NCI-H2196 treated with DMSO at 0.1 percent for 48 hours (cell line): ENCODE results near the gene ZNF329.

Experiments
- DNase-seq: peaks from one replicate; lab custom pipeline; 2025; ENCODE audit not compliant: unreplicated experiment; lab: John Stamatoyannopoulos, UW

The ZNF329 gene

DNA sequence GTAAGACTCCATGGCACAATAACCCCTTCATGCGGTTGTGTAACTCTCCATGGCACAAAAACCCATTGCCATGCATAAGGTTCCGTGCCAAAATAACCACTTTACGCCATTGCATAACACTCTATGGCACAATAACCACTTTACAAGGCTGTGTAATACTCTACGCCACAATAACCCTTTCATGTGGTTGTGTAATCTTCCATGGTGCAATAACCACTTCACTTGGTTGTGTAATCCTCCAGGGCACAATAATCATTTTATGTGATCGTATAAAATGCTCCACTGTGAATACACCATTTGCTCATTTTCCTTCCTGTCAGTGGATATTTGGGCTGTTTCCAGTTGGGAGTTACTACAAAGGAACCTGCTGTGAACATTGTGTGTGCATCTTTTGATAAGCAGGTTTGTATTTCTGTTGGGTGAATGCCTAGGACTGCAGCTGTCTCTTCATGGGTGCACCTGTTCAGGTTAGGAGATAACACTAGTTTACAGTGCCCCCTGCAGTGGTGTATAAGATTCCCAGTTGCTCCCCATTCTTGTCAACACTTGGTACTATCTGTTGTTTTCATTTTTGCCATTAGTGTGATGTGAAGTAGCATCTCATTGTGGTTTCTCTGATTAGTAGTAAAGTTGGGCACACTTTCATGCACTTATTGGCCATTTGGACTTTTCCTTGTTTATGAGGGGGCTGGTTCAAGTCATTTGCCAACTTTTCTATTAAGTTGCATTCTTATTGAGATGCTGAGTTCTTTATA, 31.4 kb downstream of the ZNF329 start:
- no peak for DNase-seq

DNA sequence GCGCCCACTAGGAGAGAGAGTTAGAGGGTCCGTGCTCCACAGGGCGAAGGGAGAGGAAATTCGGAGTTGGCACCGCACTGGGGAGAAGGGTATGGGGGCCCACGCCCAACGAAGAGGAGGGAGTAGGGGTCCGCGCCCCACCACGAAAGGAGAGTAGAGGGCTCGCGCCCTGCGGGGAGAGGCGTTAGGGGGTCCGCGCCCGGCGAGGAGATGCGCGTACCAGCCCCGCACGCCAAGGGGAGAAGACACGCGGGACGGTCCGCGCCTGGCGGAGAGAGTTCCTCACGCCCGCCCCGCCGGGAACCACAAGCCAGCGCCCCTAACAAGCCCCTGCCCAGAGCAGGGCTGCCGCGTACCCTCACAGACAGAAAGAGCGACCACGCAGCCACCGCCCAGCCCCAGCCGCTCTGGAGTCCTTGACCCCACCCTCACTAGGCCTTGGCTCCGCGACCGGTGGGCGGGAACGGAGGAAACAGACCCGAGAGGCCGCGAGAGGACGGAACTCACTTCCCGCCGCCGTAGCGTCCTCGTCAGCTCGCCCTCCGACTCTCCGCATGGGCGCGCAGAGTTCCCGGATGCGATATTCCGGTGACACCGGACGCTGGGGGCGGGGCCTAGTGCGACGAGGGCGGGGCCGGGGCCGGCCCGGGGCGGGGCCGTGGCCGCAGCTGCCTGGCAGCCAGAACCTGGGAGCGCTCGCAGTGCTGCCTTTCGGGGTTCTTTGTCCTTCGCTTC, 32.6 kb downstream of the ZNF329 start:
- DNase-seq: no peak

DNA sequence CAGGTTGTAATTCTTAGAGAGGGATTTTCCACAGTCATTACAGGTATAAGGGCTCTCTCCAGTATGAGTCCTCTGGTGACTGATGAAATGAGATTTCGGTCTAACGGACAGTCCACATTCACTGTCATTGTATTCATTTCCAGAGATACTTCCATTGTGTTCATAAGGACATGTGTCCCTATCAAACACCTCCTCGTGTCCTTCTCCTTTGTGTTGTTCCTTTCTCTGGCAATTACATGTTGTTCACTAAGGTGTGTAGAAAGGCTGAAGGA, 42.1 kb downstream of the ZNF329 start:
- no peak for DNase-seq

DNA sequence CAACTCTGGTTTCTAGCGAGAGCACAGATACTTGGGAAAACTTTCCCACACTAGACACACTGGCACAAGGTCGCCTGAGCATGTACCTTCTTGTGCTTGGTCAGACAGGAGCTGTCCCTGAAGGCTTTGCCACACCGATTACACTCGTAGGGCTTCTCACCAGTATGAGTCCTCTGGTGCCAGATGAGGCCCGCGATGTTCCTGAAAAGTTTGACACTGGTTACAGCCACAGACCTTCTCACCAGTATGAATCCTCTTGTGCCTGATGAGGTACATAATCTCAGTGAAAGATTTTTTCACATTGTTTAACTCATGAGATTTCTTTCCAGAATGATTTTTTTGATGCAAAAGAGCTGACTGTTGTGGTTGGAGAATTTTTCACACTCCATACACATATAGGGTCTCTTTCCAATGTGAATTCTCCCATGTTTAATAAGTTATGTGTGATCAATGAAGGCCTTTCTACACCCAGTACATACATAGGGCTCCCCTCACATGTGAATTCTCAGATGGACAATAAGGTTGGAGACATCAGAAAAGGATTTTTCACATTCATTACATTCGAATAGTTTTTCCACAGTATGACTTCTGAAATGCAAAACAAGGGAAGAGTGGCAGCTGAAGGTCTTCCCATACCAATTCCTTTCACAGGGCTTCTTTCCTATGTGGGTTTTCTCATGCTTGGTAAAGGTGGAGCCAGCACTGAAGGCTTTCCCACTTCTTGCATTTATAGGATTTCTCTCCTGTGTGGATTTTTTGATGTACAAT, 42.6 kb downstream of the ZNF329 start:
- no peak for DNase-seq

DNA sequence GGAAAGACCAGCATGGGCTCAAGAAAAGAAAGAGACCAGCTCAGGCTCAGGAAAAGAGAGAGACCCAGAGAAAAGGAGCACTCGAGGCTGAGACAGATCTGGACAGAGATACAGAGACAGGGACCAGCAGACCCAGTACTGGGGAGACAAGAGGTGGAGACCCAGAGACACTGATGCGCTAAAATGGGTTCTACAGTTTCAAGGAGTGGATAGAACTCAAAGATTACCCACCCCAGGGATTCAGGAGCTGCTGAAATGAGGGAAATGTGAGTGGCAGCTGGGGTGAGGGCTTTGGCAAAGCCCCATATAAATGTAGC, 51.9 kb downstream of the ZNF329 start:
- DNase-seq: no peak

DNA sequence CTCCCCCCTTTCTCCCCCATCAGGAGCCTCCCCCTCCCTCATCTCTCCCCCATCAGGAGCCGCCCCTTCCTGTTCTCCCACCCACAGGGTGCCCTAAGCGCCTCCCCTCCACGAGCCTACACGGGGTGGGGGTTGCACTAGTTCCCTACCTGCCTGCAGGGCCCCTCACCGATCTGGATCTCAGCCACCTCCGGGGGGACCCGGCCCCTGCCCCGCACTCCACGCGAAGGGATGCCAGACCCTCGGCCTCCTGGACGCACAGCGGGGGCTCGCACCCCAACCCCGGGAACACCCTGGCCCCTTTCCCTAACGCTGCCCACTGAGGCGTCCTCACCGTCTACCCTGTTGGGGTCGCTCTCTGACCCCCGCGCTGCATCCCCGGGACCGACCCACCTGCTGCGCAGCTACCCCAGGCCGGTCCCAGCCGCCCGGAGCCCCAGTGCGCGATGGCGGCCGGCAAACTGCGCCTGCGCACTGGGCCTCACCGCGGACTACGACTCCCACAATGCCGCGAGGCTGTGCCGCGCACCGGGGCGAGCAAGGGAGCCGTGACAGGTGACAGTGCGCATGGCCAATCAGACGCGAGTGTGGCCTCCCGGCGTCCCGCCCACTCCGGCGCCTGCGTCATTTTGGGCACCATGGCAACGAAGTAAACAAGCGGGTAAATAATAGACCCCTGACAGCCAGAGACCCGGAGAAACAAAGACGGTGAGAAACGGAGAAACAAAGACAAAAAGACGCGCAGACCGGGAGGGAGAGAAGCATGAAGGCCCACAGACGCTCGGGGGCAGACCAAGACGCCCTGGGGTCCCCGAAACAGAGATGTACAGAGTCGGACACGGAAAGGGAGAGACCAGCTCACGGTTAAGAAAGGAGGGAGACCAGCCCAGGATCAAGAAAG, 52.6 kb downstream of the ZNF329 start, which contains the start of gene ZSCAN18:
Gene ZSCAN18 (minus strand): TSS at position 451 of the 901 bp plus-strand sequence. CDS start 7,964 bp downstream, outside the sequence.
- DNase-seq: peak; percentile 73

DNA sequence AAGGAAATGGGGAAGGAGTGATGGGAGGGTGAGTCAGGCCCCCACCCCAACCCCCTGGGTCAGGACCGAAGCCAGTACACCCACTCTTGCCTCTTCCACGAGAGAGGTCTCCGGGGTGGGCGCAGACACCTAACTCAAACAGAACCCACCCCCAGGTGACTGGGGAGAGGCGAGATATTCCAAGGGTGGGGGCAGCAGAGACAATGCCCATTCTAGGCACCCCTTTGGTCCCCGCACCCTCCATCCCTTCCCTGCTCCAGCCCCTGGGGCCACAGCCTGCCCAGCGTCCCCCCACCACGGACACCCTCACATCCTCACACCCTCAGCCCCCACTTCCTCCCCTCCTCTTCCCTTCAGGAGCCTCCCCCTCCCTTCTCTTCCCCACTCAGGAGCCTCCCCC, 53.2 kb downstream of the ZNF329 start:
- no peak for DNase-seq

DNA sequence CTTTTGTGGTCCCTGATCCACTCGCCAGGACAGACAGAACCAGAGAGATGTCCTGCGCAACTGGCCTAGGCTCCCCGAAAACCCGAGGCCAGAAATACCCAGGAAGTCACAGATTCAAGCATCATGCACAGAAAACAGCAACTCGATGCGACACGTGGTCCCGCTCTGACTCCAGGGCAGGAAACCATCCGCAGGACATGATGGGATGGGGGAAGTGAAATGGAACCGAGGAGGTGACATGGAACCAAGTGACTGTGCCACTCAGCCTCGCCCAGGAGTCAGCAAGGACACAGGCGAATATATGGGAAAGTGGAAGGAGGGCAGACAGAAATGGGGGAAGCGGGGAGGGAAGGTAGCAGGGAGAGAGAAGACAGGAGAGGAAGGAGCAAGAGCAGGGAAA, 53.7 kb downstream of the ZNF329 start:
- no peak for DNase-seq

DNA sequence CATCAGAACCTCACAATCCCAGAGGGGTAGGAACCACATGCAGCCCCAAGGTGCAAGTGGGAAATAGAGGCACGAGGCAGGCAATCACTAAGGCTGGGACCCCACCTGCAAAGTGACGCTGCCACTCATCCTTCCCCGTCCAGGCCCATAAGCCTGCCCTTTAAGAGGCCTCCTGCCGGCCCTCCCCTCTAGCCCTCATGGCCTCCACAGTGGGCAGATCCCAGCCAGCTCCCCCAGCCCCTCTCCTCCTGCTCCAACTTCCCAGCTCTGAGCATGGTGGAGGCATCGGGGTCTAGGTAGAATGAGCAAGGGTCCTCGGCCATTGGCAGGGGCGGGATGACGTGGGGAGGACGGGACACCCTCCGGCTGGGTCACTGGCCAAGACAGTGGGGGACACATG, 55.3 kb downstream of the ZNF329 start:
- DNase-seq: no peak

DNA sequence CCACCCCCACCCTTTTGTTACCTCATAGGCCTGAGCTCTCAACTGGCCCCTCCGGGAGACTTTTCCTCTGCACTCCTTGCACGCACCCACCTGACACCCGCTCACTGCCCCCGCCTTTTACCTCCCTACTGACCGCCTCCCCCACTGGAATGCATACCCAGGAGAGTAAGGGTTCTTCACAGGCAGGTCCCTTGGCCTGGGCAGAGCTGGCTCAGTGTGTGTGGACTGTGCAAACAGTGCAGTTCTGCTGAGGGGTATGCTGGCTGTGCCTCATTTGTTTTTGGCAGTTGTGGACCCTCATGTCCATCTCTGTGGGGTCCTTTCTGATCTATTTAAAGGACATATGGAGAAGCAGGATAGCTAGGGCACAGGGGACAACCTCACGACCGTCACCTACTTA, 57.5 kb downstream of the ZNF329 start:
- DNase-seq: no peak

DNA sequence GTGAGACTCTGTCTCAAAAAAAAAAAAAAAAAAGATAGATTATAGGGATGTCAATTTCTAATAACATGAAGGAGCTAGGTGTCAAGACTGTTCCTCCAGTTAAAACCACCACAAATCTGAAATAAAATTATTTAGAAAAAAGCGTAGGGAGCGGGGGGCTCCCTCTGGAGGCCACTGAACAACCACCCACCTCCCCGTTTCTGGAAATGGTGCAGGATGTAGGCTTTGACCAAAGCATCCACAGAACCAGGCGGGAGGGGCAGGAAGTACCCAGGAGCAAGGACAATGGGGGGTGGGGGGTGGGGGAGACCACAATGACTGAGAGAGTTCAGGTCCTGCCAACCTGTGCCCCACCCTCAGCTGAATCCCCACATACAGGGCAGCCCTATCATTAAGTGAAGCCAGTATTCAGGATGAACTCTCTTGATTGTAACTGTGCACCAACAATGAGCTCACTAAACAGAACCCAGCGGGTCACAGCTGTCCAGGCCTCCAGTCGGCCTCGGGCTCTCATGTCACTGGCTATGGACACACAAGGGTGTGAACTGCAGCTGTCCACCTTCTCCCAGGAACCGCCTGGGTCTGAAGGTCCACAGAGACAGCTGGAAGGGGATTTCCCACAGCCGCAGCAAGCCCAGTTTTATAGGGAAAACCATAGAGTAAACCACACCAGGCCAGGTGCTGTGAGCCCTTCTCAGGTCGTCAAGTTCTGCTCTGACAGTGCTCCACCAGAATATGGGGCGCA, 59.2 kb downstream of the ZNF329 start:
- no peak for DNase-seq

DNA sequence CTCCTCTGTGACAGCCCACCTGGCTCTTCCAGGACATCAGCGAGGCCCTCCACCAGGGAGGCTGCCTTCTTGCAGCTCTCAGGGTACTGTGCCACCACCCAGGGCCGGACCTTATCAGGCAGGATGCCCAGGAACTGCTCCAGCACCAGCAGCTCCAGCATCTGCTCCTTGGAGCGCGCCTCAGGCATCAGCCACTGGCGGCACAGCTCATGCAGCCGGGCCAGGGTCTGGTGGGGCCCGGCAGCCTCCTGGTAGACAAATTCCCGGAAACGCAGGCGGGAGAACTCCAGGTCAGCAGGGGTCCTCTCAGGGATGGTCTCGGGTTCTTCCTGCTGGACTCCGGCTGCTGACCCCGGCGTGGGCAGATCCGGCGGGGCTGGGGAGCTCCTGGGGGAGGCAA, 60.7 kb downstream of the ZNF329 start:
- no peak for DNase-seq

DNA sequence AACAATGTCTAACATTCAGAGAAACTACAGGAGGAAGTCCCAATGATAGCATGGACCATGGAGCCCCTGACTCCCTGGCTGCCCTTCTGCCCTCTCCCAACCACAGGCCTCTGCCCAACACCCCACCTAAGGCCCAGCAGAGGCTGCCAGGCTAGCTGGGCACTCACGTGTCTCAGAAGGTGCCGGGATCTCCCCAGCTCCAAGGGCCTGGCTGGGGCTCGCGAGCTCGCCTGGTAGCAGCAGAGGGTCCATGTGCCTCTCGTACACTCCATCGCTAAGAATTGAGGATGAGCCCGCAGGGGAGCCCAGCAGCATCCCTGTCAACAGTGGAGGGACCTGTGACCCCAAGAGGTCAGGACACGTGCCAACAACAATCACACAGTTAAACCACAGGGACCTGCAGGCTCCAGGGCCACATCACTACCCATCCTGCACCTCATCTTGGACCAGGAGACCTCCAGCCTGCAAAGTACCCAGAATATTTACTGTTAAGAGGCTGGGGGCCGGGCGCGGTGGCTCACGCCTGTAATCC, 62.0 kb downstream of the ZNF329 start:
- no peak for DNase-seq

DNA sequence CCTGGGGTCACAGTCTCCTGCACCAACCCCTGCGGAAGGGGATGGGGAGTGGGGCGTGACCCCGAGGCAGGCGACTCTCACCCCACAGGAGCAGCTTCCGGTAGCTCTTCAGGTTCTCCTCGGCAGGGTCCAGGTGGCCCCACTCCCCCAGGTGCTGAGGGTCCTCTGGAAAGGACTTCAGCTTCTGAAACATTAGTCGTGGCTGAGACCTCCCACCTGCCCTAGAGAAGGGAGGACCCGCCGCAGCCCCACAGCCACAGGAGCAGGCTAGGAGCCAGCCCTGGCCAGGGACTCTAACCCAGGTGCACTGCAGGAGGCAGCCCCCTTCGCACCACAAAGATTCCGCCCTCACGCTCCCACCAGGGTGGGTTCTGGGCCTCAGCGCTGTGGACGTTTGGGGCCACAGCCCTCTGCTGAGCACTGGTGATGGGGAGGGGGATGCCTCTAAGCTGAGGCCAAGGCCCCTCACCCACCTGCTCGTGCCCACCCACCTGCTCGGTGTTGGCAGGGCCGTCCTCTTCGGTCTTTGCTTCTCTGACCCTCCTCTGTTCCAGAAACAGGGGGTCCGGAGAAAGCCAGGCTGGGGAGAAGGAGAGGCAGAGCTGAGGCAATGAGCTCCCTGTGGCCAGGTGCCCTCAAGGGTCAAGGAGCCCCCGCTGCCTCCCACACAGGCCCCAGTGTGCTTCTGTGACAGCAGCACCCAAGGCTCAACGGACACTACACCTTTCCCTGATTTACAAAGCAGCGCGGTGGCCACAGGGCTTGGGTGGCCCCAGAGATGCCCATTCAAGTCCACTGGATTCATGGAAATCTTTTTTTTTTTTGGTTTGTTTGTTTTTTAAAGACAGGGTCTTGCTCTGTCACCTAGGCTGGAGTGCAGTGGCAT, 63.5 kb downstream of the ZNF329 start:
- no peak for DNase-seq

DNA sequence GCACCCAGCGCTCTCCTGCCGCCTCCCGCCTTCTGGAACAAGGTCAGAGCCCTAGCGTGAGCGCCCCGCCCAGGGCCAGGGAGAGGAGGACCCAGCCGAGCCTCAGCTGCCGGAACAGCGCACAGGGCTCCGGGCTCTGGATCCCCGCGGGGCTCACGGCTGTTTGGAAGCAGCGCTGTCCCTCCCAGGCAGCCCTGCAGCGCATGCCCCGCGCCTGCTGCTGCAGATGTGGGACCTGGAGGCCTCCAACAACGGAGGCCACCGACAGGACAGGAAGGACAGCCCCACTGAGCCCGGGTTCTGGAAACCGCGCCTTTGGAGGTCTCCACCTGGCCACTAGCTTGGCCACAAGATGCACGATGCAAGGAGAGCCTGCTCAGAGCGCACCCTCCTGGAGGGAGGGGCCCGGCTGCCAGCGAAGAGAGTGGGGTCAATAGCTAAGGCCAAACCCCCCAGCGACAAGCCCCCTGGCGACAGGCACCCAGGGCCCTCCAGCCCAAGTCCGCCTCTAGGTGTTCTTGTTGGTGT, 65.2 kb downstream of the ZNF329 start:
- no peak for DNase-seq

DNA sequence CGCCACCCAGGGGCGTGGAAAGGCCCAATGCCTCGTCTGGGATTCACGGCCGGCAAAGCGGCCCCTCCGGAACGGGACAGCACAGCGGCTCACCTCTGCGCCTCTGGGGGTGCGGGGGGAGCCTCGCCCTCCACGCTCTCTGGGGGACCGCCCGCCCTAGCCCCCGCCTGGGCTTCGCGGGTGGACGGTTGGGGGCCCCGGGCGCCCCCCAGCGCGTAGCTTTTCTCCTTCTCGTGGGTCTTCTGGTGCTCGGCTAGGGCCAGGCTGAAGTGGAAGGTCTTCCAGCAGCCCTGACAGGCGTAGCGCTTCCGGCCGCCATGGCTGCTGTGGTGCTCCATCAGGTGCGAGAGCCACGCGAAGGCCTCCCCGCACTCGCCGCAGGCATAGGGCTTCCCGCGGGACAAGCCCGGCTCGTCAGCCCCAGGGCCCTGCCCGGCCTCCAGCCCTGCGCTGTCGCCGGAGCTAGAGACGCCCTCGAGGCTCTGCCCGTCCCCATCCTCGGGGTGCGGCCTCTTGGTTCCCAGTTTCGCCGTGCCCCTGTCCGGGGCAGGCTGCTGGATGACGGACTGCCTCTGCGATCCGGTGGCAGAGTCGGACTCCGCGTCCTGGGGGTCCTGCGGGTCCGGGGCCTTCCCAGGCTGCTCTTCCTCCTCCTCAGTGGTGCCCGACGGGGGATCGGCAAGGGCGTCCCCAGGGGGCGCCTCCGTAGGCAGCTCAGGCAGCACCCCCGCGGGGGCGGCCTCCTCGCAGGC, 65.8 kb downstream of the ZNF329 start:
- DNase-seq: no peak

DNA sequence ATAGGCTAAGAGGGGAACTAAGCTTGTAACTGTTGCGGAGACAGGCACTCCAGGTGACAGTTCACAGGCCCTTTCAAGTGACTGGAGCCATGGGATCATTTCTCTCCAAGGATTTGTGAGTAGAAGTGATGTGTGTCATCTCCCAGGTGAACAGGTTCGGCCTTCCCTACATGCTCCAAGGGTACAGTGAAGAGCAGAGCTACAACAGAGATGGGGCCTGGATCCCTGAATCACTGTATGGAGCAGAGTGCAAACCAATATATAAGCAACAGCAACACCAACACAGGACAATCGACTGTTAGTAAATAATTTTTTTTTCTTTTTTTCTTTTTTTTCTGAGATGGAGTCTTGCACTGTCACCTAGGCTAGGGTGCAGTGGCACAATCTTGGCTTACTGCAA, 67.6 kb downstream of the ZNF329 start:
- DNase-seq: no peak

DNA sequence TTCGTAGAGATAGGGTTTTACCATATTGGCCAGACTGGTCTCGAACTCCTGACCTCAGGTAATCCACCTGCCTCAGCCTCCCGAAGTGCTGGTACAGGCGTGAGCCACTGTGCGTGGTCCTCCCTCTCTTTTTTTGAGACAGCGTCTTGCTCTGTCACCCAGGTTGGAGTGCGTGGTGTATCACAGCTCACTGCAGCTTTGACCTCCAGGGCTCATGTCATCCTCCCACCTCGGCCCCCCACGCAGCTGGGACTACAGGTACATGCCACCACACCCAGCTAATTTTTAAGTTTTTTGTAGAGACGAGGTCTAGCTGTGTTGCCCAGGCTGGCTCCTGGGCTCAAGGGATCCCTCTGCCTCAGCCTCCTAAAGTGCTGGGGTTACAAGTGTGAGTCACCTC, 70.8 kb downstream of the ZNF329 start:
- DNase-seq: no peak
